GM19455 (cell line): ENCODE measurements around the gene BMERB1.
"Not testable (repeated sequence)": the region's sequence is repeated elsewhere in the genome, so short reads cannot be mapped to it uniquely, and the experiment has no call there.

Experiments used
- ATAC-seq: cut with Tn5 transposase; IDR thresholded peaks from one replicate; pipeline ENCODE4 v1.9.1; 2021; ENCODE audit not compliant: unreplicated experiment

BMERB1 gene

GRCh38 chr16:15548482-15548891, 114.1 kb downstream of the BMERB1 start:
- no peak for ATAC-seq

DNA sequence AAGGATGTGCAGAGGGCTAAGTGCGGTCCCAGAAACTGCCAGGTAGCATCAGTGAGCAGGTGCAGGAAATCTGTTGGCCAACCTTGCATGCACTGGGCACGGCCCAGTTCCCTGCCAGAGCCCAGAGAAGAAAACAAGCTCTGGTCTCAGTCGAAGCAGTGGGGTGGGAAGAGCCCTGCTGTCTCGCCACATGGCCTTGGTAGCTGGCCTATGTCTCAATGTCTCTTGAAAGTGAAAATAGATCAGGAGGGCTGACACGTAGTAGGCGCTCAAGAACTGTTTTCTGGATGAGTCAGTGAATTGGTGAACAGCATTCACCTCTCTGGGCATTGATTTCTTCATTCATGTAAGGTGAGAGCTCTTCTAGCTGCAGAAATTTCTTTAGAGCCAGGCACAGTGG, 118.1 kb downstream of the BMERB1 start:
- ATAC-seq, result no peak

- no peak for ATAC-seq
These were observed 119.1 kb downstream of the BMERB1 start for GRCh38 chr16:15553313-15554088.

DNA sequence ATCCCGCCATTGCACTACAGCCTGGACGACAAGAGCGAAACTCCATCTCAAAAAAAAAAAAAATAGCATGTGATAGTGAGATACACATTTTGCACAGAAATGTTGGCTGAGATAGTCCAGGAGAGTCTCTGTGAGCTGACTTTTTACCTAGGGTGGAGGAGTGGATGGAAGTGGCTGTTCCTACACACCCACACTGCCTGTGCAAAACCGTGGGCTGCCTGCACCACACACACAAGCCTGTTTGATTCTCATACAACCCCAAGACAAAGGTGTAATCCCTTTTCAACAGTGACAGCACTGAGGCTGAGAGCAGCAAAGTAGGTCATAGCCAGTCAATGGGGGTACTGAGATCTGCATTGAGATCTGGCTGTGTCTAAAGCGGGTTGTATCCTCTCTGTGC, 121.7 kb downstream of the BMERB1 start:
- ATAC-seq, result no peak

- ATAC-seq, result no peak
These were observed 122.9 kb downstream of the BMERB1 start for GRCh38 chr16:15557258-15557657.

GRCh38 chr16:15559176-15559575, 124.8 kb downstream of the BMERB1 start:
- ATAC-seq, result no peak

- no peak for ATAC-seq
These were observed 130.4 kb downstream of the BMERB1 start for GRCh38 chr16:15564604-15565339.

DNA sequence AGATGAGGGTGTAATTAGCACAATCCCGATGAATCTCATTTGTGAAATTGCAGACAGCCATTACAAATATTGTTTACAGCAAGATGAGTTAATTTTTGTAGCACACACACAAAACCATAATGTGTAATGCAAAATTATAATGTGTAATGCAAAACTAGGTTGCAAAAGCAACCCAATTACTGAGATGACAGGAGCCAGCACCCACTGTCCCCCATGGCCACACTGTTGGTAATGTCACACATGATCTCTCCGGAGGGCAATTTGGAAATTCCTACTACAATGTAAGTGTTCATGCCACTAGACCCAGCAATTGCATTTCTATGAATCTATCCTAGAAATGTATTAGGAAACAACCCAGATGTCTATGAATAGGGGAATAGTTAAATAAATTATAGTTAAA, 131.7 kb downstream of the BMERB1 start:
- no peak for ATAC-seq

DNA sequence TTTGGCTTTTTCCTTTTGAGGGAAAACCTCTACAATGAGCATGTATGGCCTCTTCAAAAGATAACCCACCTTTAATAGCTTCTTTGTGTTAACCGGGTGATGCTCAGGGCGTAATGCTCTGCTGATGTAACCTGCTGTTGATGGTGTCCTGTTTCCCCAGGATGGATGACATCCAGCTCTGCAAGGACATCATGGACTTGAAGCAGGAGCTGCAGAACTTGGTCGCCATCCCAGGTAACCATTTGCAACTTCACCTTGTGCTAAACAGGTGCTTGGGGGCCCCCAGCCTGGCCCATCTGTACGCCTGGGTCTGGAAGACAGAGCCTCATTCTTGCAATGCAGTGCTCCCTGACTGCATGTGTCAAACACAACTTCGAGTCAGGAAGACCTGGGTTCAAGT, 133.4 kb downstream of the BMERB1 start:
- ATAC-seq, result no peak

DNA sequence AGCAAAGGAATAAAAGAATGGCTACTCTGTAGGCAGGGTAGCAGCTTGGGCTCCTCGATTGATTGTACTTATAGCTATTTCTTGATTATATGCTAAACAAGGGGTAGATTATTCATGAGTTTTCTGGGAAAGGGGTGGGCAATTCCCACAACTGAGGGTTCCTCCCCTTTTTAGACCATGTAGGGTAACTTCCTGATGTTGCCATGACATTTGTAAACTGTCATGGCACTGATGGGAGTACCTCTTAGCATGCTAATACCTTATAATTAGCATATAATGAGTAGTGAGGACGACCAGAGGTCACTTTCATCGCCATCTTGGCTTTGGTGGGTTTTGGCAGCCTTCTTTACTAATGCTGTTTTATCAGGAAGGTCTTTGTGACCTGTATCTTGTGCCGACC, 136.3 kb downstream of the BMERB1 start:
- not testable (repeated sequence) for ATAC-seq

DNA sequence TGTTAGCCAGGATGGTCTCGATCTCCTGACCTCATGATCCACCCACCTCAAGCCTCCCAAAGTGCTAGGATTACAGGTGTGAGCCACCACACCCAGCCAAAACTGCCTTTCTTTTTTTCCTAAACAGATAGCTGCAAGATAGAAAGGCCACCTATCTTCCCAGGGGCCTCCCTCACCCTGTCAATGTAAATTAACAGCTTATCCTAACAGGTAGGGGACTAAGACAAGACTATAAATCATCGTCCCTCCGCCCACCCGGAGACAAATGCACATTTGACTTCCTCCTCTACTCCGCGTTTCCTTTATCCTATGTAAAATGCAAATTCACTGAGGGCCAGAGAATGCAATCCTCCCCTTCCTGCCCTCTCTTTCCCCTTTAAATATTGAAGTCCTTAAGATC, 137.2 kb downstream of the BMERB1 start:
- ATAC-seq, result no peak

DNA sequence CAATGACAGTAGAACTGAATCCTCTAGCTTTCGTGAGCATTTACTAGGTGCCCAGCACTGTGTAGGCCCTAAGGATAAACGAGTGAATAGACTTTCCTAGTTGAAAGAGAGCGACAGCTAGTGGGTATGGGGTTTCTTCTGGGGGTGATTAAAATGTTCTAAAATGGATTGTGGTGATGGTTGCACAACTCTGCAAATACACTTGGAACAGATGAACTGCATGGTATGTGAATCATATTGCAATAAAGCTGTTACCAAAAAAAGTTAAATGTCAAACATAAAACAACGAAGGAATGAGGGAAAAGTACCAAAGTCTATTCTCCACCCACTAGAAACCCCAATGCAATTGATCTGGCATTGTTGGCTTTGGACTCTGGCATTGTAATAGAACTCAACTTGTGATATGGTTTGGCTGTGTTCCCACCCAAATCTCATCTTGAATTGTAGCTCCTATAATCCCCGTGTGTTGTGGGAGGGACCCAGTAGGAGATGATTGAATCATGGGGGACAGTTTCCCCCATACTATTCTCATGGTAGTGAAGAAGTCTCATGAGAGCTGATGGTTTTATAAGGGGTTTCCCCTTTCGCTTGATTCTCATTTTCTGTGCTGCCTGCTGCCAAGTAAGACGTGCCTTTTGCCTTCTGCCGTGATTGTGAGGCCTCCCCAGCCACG, 138.1 kb downstream of the BMERB1 start:
- no peak for ATAC-seq

DNA sequence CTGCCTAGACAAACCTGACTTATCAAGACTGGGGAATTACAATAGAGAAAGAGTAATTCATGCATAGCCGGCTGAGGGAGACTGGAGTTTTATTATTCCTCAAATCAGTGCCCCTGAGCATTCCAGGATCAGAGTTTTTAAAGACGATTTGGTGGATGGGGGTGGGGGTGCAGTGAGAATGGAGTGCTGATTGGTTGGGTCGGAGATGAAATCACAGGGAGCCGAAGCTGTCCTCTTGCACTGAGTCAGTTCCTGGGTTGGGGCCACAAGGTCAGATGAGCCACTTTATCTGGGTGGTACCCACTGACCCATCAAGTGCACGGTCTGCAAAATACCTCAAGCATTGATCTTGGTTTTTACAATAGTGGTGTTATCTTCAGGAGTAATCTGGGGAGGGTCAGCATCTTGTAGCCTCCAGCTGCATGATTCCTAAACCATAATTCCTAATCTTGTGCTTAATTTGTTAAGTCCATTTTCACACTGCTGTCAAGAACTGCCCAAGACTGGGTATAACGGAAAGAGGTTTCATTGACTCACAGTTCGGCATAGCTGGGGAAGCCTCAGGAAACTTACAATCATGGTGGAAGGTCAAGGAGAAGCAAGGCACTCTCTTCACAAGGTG, 139.0 kb downstream of the BMERB1 start:
- no peak for ATAC-seq

DNA sequence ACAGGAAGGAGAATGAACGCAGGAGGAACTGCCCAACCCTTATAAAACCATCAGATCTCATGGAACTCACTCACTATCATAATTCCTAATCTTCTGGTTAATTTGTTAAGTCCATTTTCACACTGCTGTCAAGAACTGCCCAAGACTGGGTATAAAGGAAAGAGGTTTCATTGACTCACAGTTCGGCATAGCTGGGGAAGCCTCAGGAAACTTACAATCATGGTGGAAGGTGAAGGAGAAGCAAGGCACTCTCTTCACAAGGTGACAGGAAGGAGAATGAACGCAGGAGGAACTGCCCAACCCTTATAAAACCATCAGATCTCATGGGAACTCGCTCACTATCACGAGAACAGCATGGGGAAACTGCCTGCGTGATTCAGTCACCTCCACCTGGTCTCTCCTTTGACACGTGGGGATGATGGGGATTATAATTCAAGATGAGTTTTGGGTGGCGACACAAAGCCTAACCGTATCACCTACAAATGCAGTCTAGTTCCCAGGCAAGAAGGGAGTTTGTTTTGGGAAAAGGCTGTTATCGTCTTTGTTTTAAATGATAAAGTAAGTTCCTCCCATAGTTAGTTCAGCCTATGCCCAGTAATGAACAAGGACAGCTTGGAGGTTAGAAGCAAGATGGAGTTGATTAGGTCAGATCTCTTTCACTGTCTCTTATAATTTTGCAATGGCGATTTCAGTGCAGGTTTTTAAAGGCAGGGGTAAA, 139.7 kb downstream of the BMERB1 start:
- not testable (repeated sequence) for ATAC-seq

GRCh38 chr16:15574614-15574948, 140.2 kb downstream of the BMERB1 start:
- no peak for ATAC-seq

DNA sequence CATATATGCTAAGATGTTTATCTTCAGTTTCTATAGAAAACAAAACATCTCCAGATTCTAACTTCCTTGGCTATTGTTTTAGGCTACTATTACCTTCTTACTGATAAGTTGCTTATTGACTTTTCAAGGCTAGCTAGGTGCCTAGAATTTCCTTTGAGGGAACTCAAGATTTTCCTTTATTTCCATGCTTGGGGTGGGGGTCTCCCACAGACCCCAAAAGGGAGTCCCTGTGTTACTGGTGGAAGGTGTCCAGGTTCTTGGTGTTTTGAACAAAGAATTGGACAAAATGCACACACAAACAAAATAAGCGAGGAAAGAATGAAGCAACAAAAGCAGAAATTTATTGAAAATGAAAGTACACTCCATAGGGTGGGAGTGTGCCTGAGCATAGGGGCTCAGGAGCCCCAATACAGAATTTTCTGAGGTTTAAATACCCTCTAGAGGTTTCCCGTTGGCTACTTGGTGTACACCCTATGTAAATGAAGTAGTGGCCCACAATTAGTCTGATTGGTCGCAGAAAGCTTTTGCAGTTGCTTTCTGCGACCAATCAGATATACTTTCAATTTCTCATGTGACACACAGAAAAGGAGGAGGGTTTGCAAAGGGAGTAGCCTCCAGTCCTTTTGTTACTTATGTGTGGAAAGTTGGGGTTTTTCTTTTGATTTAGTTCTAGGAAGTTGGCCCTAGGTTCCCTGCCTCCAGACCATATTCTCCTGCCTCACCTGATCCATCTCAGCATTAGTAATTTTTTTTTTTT, 141.1 kb downstream of the BMERB1 start:
- no peak for ATAC-seq

- no peak for ATAC-seq
These were observed 142.9 kb downstream of the BMERB1 start for GRCh38 chr16:15576960-15577958.

DNA sequence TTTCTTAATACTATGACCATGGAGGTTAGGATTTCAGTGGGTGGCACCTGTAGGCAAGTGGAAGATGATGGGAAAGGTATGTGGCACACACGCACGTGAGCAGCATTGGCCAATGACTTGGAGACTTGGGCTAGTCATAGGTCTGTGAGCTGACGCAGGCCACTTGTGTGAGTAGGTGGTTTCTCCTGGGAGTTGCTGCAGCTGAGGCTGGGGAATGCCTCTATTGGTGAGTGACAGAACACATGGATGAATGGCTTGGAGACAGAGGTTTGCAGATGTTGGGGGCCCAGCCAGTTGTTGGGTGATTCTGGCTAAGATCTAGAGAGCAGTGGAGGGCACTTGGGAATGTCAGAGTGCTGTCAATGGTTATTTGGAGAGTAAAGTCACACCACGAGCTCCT, 144.4 kb downstream of the BMERB1 start:
- no peak for ATAC-seq
